NCI-H524 (cell line): ENCODE data around the gene CCDC92B.
"Not testable (repeated sequence)": the region's sequence is repeated elsewhere in the genome, so short reads cannot be mapped to it uniquely, and the experiment has no call there.

Experiments used
- DNase-seq, 2 experiments: peaks; one replicate each; lab custom pipeline; 2025; lab: John Stamatoyannopoulos, UW

CCDC92B gene

DNA sequence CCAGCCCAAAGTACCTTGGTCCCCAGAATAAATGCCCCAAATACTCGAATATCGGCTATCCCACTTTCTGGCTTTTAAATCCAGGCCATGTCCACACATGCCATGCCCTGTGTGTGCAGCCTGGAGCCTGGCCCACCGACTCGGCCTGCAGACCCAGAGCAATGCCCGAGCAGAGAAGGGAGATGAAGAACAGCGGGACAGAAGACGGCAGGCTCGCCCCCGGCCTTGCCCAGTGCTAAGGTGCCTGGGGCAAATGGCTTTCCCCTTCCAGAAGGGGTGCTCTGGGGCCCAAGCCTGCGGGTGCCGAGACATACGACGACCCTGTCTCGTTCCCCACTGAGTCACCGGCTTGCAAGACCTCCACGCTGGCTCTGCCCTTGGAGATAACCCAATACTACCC, 45.8 kb downstream of the CCDC92B start:
- DNase-seq: no peak

DNA sequence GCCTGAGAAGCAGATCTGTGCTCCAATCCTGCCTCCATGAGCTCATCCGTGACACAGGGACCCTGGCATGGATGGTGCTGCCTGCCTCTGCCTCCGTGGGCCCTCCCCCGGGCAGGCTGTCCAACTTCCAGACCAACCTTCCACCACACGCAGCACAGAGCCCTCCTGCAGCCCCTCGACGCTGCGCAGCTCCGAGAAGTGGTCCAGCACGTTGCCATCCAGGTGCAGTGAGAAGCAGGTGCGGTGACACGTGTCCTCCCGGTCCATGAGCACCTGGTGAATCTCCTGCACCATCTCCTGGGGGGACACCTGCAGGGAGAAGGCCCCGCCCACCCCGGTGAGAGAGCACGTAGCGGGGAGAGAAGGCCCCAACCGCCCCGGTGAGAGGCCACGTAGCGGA, 46.3 kb downstream of the CCDC92B start:
- no peak for DNase-seq

DNA sequence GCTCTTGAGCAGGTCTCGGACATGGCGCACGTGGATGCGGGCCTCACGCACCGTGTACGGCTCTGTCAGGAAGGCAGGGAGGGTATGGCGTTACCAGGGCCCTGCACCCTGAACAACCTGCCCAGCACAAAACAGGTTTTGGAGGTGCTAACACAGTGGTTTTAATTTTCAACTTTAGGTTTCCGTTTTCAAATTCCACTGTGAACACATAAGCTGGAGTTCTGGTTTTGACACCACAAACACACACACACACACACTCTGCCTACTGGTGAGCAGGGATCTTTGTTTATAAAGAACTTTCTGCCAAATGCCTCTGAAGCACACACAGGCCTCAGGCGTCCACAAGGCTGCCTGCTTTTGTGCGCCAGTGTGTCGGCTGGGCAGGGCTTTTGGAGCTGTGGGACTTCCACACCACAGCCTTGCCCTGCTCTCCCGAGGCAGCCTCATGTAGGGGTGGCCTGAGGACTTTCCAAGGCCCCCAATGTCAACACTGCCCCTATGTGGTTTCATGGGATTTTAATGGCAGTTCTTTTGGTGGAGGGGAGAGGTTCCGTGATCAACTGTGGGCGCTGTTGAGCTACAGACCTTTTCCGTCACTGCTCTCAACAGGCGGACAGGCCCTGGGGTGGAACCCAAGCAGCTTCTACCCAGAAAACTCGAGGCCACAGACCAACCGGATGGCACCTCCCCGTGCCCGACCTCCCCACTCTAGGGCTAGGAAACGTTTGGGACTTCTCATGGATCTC, 47.3 kb downstream of the CCDC92B start:
- no peak for DNase-seq

DNA sequence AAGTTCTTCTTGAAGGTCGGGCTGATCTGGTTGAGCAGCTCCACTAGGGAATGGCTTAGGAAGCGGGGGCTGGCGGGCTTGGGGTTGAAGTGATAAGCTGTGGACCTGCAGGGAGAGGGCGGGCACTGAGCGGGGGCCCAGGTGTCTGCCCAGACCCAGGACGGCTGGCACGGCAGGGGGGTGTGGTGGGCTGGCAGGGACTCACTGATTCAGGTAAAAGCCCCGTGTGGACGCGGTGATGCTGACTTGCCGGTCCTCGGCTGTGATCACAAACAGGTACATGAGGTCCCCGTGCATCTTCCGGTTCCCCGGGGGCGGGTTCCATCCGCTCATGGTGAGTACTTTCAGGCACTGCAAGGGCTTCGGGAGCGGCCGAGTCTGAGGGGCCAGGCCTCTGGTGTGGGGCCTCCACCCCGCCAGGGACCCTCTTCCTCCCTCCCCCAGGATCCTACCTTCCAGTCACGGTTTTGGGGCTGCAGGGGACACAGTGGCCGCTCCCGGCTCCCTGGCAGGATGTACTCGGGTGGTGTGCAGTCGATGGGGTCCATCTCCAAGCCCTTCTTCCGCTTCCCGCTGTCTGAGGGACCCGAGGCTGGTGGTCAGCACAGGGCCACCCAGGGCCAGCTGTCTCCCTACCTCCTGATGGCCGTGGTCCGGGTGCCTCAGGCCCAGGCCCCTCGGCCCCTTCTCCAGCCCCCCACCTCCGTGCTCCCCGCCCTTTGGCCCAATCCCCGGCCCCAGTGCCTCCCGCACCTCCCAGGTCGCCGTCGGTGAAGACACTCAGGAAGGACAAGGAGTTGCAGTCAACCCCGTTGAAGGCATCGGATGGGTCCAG, 48.1 kb downstream of the CCDC92B start:
- no peak for DNase-seq

DNA sequence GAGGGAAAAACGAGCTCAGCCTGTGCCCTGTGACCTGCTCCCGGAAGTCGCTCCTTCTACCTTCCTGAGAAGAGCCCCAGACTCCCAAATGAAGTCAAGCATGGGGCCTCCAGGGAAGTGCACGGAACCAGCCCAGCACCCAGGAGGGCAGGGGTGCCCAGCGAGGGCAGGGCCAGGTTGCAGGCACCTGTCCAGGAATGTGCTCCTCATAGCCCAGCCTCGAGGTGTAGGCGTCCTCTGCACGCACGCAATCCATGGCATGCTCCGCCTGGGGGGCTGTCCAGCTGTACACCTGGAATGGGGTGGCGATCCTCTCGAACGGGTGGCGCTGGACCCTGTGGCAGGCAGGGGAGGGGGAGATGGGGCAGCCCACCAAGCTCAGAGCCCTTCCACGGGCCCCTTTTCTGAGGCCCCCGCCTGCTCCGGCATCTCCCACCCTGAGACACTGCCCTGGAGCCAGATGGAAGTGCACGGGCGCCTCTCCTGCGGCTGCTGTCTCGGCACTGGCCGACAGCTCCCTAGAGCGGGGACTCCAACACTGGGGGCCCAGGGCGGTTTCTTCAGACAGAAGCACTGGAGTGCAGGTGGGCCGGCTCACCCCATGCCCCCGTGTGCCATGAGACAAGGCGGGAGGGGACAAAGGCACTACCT, 48.8 kb downstream of the CCDC92B start:
- DNase-seq: no peak

DNA sequence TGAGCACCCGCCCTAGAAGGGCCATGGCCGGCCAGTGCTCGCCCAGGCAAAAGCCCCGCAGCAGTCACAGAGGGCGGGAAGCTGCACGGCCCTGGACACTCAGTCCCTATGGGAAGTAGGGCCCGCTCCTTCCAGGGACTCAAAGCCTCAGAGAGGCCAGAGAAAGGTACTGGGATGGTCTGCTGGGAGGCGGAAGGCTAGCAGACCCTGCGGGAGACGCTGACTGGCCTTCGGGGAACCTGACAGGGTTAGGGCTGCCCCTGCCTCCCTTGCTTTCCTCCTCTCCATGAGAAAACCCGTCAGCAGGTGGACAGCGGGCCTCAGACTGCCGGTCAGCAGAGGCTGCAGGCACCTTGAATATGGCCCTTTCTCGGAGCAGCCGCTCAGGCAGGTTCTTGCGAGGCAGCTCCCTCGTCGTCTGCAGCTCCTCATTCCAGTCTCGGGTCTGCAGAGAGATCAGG, 49.4 kb downstream of the CCDC92B start:
- DNase-seq: no peak

DNA sequence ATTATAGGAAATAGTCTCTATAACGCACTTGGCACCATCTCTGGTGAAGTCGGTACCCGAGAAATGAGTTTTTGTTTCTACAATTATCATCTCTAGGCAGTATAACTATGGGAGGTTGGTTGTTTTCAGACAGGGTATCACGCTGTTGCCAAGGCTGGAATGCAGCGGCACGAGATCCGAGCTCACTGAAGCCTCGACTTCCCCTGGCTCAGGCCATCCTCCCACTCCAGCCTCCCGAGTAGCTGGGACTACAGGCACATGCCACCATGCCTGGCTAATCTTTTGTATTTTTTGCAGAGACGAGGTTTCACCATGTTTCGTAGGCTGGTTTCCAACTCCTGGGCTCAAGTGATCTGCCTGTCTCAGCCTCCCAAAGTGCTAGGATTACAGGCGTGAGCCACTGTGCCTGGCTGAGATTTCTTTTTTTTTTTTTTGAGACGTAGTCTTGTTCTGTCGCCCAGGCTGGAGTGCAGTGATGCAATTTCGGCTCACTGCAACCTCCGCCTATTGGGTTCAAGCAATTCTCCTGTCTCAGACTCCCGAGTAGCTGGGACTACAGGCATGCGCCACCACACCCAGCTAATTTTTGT, 50.1 kb downstream of the CCDC92B start:
- DNase-seq: not testable (repeated sequence)

DNA sequence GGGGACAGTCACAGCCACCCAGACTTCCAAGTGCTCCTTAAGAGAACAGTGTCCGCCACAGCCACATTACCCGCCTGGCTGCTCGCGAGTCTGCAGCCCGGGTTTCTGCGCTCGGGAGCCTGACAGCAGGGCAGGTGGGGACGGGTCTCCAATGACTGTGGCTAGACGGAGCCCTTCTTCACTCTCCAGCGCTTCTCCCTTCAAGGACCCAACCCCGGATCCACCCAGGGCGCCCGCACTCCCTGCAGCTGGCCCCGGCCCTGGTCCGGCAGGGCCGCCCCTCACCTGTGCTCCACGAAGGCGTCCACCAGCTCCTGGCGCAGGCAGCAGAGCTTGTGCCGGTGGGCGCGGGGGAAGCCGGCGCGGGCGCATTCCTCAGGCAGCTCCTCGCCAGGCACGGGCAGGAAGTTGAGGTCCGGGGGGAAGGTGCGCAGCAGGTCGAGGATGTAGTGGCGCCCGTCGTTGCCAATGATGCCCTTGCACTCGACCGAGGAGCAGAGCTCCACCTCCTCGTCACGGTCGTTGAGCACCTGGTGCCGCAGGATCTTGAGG, 51.8 kb downstream of the CCDC92B start:
- no peak for DNase-seq

DNA sequence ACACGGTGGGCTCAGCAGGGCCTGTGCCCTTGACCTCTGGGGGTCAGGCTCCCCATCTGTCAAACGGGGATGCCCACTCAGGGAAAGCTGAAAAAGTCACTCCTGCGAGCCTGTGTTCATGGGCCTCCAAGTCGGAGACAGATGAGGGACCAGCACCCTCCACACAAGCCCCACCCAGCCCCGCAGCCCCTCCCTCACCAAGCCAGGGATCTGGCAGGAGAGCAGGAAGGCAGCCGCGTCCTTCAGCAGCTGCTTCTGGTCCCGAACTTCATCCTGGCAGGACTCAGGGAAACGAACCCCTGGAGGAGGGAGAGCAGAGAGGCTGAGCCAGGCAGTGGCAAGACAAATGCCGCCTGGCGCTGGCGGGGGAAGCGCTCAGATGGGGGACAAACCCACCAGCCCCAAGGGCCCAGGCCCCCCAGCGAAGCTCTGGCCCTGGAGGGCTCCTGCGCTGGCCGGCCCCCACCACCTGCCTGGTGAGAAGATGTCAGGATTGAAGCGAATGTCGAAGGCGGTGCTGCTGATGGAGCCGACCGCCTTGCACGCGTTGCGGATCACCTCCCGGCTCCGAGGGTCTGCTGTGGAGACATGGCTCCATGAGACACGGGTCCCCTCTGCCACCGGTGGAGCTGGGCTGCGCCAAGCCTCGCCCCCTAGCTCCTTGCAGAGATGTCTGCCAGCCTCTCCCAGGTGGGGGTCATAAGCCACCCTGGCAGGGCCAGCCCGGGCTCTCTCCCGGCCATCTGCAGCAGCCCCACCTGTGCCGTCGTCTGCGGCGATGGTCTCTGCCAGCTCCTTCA, 53.3 kb downstream of the CCDC92B start:
- no peak for DNase-seq

DNA sequence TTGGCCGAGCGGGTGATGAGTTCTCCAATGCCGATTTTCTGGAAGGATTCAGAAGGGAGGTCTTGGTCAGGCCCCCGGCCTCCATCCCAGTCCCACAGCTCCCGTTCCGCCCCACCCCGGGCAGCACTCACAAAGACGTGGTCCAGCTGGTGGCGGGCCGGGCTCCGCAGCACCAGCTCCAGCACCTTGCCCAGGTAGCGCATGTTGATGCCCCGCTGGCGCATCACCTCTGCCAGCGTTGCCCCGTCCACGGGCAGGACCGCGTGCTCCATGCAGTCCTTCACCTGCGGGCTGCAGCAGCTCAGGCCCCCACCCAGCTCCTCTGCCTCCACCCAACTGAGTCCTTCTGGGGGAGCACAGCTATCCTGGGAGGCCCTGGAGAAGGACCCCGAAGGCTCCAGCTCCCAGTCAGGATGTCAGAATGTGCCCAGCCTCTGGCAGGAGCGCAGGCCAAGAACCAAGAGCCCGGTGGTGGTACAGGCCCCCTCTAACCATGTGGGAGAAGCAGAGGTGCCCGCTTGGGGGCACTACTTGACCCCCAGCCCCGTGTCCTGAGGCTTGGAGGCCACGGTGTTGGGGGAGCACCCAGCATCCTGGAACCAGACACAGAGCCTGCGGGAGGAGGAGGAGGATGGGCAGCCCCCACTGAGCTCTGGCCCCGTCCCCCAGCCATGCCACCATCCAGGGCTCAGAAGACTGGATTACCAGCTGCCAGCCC, 54.0 kb downstream of the CCDC92B start:
- DNase-seq: no peak

DNA sequence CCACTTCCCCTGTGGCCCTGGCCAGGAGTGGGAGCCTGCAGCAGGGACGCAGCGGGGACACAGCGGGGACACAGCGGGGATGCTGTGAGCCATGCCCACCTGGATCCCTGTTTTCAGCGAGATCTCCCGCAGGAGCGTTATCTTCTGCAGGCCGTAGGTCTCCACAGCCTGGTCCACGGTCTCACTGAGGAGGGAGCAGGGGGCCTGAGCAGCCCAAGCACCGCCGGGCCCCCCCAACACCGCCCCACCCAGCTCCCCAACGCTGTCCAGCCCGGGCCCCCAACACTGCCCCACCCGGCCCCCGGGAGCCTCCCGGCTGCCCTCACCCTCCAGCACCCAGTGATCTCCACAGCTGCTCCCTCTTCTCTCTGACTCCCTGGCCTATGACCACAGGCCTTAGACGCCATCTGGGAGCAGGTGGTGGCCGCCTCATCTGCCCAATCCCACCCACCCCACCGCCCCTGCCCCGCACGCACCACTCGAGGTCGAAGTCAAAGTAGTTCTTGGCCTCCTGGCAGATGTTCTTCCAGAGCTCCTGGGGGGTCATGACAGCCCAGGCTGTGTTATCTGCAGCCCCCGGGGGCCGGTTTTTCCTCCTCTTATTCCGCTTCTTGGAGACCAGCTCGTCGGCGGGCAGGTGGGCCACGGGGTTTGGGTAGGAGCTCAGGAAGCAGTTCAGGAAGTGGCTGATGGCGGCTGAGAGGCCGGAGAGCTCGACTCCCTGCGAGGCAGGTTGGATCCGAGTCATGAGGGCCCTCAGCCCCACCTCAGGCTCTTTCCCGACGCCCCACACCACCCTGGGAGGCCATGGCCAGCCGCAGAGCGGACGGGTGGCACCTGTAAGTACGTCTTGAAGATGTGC, 54.8 kb downstream of the CCDC92B start:
- DNase-seq: no peak

DNA sequence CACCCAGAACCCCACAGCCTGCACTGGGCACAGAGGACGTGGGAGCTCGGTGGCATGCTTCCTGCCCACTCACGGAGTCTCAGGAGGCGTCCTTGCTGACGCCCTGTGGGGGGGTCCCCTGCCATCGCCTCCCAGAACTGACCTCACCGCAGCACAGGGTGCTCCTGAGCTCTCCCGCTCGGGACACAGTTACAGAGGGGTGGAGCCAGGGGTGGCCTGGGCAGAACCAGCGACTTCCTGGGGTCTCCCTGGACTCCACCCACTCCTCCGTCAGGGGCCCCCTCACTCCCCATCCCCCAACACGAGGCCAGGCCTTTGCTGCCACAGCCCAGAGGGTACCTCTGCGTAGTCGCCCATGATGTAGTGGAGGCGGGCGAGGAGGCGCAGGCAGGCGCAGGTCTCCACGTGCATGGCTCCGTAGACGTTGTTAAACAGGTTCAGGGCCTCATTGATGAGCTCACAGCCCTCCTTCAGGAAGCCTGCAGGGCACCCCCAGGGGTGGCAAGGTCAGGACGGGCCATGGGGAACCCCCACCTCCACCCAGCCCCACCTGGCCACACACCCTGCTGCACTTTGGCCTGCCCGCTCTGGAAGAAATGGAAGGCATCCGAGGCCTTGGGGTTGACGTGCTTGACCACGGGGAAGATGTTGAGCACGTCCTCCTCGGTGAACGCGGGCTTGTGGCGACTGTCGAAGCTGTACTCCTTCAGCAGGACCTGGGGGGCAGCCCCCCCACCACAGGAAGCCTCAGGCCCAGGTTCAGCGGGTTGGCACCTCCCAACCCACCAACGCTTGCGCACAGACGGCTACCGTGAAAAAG, 55.7 kb downstream of the CCDC92B start:
- no peak for DNase-seq

DNA sequence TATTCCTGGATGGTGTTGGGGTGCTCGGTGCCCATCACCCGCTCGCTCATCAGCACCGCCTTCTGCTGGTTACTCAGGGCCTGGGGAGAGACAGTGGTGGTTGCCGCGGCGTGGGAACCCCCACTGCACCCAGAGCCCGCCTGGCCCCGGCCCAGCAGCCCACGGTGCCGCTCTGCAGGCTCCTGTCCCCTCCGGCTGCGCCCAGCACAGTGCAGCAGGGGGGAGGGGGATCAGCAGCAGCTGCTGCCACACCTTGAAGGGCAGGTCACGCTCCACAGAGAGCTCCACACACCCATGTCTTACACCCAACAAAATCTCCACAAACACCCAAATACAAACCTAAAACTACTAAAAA, 56.7 kb downstream of the CCDC92B start:
- DNase-seq: no peak

DNA sequence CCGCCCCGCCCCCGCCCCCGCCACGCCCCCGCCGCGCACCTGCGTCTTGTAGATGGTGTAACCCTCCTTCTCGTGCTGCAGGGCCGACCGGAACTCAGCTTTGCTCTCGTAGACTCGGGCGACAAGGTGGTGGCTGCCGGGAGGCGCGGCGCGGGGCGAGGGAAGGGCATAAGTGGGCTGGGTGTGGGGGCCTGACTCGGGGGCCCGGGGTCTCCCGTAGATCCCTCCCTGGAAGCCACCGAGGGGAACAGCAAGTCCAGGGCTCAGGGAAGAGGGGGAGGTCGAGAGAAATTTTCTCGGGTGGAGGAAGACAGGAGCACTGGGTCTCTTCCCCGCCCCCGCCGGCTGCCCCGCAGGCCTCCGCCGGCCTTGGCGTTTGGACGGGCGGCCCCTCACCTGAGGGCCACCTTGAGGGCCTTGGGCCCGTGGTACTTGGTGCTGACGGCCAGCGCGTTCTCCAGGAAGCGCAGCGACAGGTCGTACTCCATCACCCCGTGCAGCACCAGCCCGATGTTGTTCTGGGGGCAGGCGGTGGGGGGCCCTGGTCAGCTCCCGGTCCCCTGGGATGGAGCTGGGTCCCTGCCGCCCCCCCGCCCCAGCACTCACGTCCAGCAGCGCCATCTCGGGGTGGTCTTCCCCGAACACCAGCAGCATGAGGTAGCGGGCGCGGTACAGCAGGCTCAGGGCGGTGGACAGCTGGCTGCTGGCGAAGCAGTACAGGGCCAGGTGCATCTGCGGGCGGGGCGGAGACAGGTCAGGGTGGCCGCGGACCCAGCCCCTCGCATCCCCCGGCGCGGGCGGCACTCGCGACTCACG, 57.3 kb downstream of the CCDC92B start:
- no peak for DNase-seq

DNA sequence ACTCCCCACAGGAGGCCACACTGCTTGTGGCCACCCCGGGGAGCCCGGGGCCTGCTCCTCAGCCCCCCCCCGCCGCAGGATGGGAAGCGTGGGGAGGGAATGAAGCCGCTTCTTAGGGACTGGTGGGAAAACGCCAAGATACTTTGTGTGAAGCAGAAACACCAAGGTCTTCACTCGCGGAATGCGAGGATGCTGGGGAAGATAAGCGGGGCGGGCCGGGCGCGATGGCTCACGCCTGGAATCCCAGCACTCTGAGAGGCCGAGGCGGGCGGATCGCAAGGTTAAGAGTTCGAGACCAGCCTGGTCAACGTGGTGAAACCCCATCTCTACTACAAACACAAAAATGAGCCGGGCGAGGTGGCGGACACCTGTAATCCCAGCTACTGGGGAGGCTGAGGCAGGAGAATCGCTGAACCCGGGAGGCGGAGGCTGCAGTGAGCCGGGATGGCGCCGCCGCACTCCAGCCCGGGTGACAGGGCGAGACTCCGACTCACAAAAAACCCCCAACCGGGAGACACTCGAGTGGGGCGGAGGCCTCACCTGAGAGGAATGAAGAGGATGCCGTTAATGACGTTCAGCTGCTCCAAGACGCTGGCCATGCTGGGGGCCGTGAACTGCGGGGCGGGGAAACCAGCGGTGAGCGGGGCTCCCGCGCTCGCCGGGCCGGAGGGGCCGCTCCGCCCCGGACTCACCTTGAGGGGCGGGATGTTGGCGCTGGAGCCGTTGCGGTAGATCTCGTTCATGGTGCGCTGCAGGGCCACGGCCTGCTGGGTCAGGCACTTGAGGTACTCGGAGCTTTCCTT, 58.2 kb downstream of the CCDC92B start:
- DNase-seq: no peak

DNA sequence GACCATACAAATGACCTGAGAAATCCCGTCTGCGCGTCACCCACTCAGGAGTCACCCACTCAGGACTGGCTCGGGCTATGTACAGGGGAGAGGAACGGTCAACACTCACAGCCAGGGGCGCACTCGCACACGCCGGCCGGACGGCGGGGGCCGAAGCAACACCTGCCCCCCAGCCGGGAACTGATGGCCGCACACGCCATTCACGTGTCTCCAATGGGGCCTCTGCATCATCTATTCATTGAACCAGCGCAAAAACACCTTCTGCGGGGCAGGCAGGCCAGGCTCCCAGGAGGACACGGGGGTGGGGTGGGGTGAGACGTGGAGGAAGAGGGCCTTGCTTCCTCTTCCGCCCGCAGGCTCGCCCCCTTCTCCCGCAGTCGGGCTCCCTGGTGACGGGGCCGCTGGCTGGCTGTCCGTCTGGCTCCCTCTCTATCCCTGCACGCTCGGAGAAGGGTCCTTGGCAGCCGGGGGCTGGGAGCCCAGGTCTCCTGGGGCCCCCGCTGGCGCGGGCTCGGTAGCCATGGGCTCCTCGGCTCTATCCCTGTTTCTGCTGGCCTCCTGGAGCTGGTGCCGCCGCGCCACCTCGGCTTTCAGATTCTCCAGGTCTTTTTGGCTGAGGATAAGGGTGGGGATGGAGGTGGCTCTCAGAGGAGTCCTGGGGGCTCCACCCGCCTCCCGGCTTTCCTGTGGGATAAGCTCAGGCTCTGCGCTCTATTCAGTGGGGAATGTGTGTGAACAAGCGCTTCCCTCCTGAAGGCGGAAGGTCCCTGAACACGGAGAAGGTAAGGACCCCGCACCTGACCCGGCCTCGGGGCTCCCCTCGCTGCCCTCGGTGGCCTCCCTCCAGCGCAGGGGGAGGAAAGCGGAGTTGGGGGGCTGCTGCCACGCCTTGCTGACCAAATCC, 59.0 kb downstream of the CCDC92B start:
- DNase-seq: no peak
